ENCODE measurements around the gene SKAP2. TPM values are rescaled to one million over a fixed set of nuclear protein-coding genes. Genes with fewer than 3 reads are reported as not detected.
A peak's percentile ranks its signal among the peaks of the same experiment; 100 is the strongest.

SKAP2 gene
- total RNA-seq, 1 donor from 2014 or later = 46.4 TPM

DNA sequence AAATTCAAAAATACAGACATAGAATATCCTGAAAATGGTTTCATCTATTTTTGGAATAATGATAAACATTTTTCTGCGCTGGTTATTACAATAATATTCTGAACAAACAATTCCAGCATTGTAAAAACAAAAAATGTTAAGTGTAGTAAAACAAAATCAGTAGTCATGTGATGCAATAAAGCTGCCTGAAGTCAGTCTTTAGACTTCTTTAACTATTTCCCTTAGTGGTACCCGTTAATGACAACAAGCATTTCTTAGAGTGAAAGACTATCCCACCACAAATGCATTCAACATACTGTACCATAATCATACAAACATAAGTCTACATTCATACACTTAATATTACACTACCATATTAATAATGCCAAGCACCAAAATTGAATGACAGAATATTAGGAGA lies 1.6 kb downstream of the SKAP2 start:
- Mint-ChIP-seq H3K4me3 (ENCODE audit: low read depth) (peak overlapping the region; percentile 95), H3K4me1 (ENCODE audit: low read depth) (peaks cover 52% of the 10 kb centered on the region), H3K27me3 (no peaks in the 10 kb centered on the region), H3K27ac (peak overlapping the region; percentile 56), H3K36me3 (ENCODE audit: insufficient read depth) (no peaks in the 10 kb centered on the region), H3K9me3 (ENCODE audit: low read depth) (no peaks in the 10 kb centered on the region)
- TF ChIP-seq, protein P1, sequence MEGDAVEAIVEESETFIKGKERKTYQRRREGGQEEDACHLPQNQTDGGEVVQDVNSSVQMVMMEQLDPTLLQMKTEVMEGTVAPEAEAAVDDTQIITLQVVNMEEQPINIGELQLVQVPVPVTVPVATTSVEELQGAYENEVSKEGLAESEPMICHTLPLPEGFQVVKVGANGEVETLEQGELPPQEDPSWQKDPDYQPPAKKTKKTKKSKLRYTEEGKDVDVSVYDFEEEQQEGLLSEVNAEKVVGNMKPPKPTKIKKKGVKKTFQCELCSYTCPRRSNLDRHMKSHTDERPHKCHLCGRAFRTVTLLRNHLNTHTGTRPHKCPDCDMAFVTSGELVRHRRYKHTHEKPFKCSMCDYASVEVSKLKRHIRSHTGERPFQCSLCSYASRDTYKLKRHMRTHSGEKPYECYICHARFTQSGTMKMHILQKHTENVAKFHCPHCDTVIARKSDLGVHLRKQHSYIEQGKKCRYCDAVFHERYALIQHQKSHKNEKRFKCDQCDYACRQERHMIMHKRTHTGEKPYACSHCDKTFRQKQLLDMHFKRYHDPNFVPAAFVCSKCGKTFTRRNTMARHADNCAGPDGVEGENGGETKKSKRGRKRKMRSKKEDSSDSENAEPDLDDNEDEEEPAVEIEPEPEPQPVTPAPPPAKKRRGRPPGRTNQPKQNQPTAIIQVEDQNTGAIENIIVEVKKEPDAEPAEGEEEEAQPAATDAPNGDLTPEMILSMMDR (IDR thresholded peaks at IDR 0.05; ENCODE audit: unreplicated experiment) = no peak
- no peak for DNase-seq (ENCODE audit: low spot score, unreplicated experiment)

DNA sequence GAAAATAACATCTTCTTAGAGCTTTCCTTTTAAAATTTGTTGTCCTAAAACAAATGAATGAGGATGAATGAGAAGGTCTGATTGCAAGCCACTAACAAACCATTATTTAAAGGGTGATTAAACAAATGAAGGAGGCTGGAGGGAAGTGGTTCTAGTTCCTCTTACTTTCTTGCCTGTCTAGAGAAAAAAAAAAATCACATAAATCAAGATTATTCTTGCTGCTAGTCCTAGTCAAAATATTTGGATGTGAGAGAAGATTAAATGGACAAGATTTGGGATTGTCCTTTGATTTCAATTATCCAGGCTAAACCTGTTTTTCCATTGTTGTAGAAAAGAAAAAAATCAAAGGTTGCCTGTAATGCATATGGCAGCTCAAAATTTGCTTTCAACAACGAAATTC lies 3.3 kb downstream of the SKAP2 start:
- H3K27ac Mint-ChIP-seq = peak overlapping the region; percentile 54
- TF ChIP-seq, protein P1 (IDR thresholded peaks at IDR 0.05; ENCODE audit: unreplicated experiment) = no peak
- H3K9me3 Mint-ChIP-seq (ENCODE audit: low read depth) = no peaks in the 10 kb centered on the region
- no peaks in the 10 kb centered on the region for H3K27me3 Mint-ChIP-seq
- H3K4me1 Mint-ChIP-seq (ENCODE audit: low read depth) = peaks cover 67% of the 10 kb centered on the region
- H3K36me3 Mint-ChIP-seq (ENCODE audit: insufficient read depth) = no peaks in the 10 kb centered on the region
- H3K4me3 Mint-ChIP-seq (ENCODE audit: low read depth) = no peak overlapping the region
- no peak for DNase-seq (ENCODE audit: low spot score, unreplicated experiment)

DNA sequence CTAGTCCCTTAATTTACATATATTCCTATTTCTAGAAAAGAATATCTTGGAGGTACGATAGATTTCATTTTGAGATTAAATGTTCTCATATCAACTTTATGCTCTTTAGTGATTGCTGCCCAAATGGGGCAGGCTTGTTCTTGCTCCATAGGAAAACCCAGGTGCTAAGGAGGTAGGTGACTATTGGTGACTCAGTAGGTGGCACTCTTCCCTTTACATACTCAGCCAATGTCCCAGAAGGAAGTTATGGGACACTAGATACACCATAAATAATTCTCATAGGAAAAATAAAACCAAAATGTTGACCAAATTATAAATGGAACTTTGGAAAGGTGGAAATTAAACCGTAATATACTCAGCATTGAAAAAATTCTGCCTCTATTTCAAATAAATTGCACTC lies 4.0 kb downstream of the SKAP2 start:
- no peak for DNase-seq (ENCODE audit: low spot score, unreplicated experiment)
- Mint-ChIP-seq H3K27me3 (no peaks in the 10 kb centered on the region), H3K4me3 (ENCODE audit: low read depth) (no peak overlapping the region), H3K27ac (peak overlapping the region; percentile 50), H3K4me1 (ENCODE audit: low read depth) (peaks cover 66% of the 10 kb centered on the region), H3K36me3 (ENCODE audit: insufficient read depth) (no peaks in the 10 kb centered on the region), H3K9me3 (ENCODE audit: low read depth) (no peaks in the 10 kb centered on the region)
- TF ChIP-seq, protein P1 (IDR thresholded peaks at IDR 0.05; ENCODE audit: unreplicated experiment) = peak; percentile 41

DNA sequence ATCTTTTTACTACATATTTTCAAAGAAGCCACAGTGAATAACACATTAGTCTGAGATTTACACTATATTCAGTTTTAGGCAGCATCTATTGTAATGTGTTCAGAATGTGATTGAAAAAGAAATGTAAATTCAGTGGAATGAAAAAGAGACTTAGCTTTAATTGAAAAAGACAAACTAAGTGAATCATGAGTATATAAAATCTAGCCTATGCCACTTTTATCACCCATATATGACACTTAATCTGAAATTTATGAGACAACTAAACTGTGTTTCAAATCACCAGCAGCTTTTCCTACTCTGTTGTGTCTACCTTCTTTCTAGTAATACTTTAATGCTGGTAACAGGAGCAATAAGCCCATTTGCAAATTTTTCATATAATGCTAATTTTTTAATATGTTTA lies 4.7 kb downstream of the SKAP2 start:
- no peaks in the 10 kb centered on the region for H3K27me3 Mint-ChIP-seq
- DNase-seq (ENCODE audit: low spot score, unreplicated experiment) = no peak
- no peaks in the 10 kb centered on the region for H3K36me3 Mint-ChIP-seq (ENCODE audit: insufficient read depth)
- H3K27ac Mint-ChIP-seq = no peak overlapping the region
- TF ChIP-seq, protein P1 (IDR thresholded peaks at IDR 0.05; ENCODE audit: unreplicated experiment) = no peak
- H3K4me1 Mint-ChIP-seq (ENCODE audit: low read depth) = peaks cover 67% of the 10 kb centered on the region
- no peaks in the 10 kb centered on the region for H3K9me3 Mint-ChIP-seq (ENCODE audit: low read depth)
- H3K4me3 Mint-ChIP-seq (ENCODE audit: low read depth) = no peak overlapping the region

DNA sequence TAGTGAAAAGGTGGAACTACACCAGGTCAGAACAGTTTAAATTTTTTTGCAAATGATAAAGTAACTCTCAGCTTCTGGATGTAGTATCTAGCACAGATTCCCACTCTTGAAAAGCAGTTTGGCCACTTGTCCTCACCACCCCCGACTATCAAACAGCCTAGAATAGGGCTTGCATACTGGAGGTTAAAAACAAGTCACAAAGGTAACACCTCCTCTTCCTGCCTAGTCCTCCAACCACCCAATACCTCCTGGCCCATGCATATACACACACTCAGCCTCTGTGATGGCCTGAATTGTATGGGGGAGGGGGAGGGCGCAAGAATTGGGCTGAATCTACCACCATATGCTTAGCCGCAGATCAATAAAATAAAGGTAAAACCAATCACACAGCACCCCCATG lies 5.7 kb downstream of the SKAP2 start:
- H3K27ac Mint-ChIP-seq = peak overlapping the region; percentile 90
- no peaks in the 10 kb centered on the region for H3K9me3 Mint-ChIP-seq (ENCODE audit: low read depth)
- no peak for DNase-seq (ENCODE audit: low spot score, unreplicated experiment)
- peaks cover 69% of the 10 kb centered on the region for H3K4me1 Mint-ChIP-seq (ENCODE audit: low read depth)
- TF ChIP-seq, protein P1 (IDR thresholded peaks at IDR 0.05; ENCODE audit: unreplicated experiment) = no peak
- peaks cover under 1% of the 10 kb centered on the region for H3K36me3 Mint-ChIP-seq (ENCODE audit: insufficient read depth)
- H3K4me3 Mint-ChIP-seq (ENCODE audit: low read depth) = peak overlapping the region; percentile 71
- no peaks in the 10 kb centered on the region for H3K27me3 Mint-ChIP-seq
